ENCODE measurements around the gene SF3B6.

Gene SF3B6

DNA sequence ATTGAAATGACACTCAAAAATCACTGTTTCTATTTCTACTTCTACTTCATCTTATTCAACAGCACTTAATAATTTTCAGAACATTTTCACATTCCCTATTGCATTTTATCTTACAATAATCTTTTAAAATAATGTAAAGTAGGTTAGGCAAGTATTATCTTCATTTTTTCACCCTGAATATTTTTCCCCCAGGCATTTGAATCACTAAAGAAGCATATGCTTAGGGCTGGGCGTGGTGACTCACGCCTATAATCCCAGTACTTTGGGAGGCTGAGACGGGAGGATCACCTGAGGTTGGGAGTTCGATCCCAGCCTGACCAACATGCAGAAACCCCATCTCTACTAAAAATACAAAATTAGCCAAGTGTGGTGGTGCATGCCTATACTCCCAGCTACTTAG, 35.6 kb downstream of the SF3B6 start:
- no peak for DNase-seq (ENCODE audit: low read depth)
- H3K4me3 ChIP-seq (ENCODE audit: low read depth, low read length): no peak overlapping the region
- no peak for TF ChIP-seq CTCF (IDR thresholded peaks at IDR 0.05; ENCODE audit: low read depth, low read length)
- no peak for TF ChIP-seq MYC (IDR thresholded peaks at IDR 0.05; ENCODE audit: low read depth, low read length)

GRCh38 chr2:24038786-24039499, 37.2 kb downstream of the SF3B6 start:
- H3K4me3 ChIP-seq (ENCODE audit: low read depth, low read length): no peak overlapping the region
- no peak for DNase-seq (ENCODE audit: low read depth)
- no peak for TF ChIP-seq POLR2A (IDR thresholded peaks at IDR 0.05; ENCODE audit: extremely low read depth, insufficient read length)
- TF ChIP-seq MYC (IDR thresholded peaks at IDR 0.05; ENCODE audit: low read depth, low read length): no peak
- no peak for TF ChIP-seq CTCF (IDR thresholded peaks at IDR 0.05; ENCODE audit: low read depth, low read length)
- TF ChIP-seq, protein P1, sequence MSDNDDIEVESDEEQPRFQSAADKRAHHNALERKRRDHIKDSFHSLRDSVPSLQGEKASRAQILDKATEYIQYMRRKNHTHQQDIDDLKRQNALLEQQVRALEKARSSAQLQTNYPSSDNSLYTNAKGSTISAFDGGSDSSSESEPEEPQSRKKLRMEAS (IDR thresholded peaks at IDR 0.05; ENCODE audit: low read depth, low read length): no peak

DNA sequence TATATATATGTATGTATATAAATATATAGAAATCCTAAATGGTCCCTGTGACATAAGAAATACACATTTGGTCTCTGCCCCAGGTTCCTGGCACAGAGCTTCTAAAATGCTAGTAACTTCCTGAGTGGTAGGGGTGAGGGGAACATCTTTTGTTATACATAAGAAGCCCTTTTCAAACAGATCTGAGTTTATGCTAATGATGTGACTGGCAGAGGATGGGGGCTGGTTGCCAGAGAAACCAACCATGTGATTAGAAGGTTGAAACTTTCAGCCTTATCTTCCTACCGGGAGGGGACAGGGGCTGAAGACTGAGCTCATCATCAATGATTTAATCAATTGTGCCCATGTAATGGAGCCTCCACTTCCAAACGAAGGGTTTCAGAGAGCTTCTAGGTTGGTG, 49.9 kb downstream of the SF3B6 start:
- DNase-seq (ENCODE audit: low read depth): no peak
- TF ChIP-seq MYC (IDR thresholded peaks at IDR 0.05; ENCODE audit: low read depth, low read length) (no peak), CTCF (IDR thresholded peaks at IDR 0.05; ENCODE audit: low read depth, low read length) (no peak), POLR2A (IDR thresholded peaks at IDR 0.05; ENCODE audit: extremely low read depth, insufficient read length) (no peak)
- TF ChIP-seq, protein P1 (IDR thresholded peaks at IDR 0.05; ENCODE audit: low read depth, low read length): no peak
- no peak overlapping the region for H3K4me3 ChIP-seq (ENCODE audit: low read depth, low read length)

- DNase-seq (ENCODE audit: low read depth): no peak
- TF ChIP-seq POLR2A (IDR thresholded peaks at IDR 0.05; ENCODE audit: extremely low read depth, insufficient read length): no peak
- TF ChIP-seq CTCF (IDR thresholded peaks at IDR 0.05; ENCODE audit: low read depth, low read length): no peak
- TF ChIP-seq, protein P1 (IDR thresholded peaks at IDR 0.05; ENCODE audit: low read depth, low read length): no peak
- H3K4me3 ChIP-seq (ENCODE audit: low read depth, low read length): no peak overlapping the region
These were observed 51.0 kb downstream of the SF3B6 start for GRCh38 chr2:24024996-24025663.

DNA sequence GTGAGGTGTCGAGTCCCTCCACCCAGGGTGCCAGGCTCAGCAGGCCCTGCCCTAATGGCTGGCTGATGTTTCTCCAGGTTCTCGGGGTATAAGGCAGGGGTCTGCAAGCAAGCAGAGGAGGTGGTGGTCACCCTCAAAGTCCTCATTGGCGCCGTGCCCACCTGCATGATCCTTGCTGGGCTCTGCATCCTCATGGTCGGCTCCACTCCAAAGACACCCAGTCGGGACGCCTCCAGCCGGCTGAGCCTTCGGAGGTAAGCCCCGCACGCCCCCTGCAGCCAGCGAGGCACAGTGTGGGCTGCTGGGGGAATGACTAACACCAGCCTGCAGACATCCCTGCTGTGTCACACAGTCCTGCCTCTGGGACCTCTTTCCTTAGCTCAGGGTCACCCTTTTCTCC, 52.1 kb downstream of the SF3B6 start:
- DNase-seq (ENCODE audit: low read depth): no peak
- no peak overlapping the region for H3K4me3 ChIP-seq (ENCODE audit: low read depth, low read length)
- no peak for TF ChIP-seq POLR2A (IDR thresholded peaks at IDR 0.05; ENCODE audit: extremely low read depth, insufficient read length)
- TF ChIP-seq CTCF (IDR thresholded peaks at IDR 0.05; ENCODE audit: low read depth, low read length): peak; percentile 6

Data from NB4 (cell line).